Activated effector memory CD4-positive, alpha-beta T cell treated with anti-CD3 and anti-CD28 coated beads, Interleukin-2, amount 50 U/mL, for 16 hours (primary cell): ENCODE data around the gene FXYD6.

Experiments
- DNase-seq: peaks from one replicate; pipeline ENCODE4 v3.0.0-alpha.2; 2020

FXYD6 gene

GRCh38 chr11:117842131-117842941 lies 34.1 kb downstream of the FXYD6 start:
- peak; percentile 25 for DNase-seq

GRCh38 chr11:117841551-117842031 lies 34.9 kb downstream of the FXYD6 start:
- DNase-seq: no peak

DNA sequence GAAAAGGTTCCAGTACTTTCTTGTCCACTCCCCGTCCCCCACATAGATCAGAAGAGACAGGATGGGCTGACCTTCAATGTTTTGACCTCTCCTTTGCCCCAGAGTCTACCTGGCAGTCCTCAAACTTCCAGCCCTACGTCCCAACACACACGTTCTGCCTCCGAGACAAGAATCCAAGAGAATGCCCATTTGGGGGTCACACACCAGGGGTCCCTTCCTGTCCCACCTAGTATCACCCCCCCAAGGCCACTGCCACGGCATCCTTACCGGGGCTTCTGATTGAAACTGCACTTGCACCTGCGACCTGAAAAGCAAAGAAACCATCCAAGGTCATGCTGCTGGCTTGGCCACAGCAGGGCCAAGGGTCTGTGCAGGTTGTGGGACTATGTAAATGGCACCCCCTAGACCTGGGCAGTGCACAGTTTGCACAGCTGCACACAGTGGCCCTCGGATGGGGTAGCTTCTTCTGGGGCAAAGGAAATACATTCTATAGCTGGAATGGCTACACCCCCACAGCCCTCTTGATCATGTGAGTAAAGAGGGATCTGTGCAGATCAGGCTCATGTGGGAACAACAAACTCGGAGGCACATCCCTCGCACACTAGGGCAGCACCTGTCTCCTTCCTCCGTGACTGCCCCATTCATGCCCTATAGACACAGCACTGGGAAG lies 35.4 kb downstream of the FXYD6 start:
- peak; percentile 44 for DNase-seq

GRCh38 chr11:117839936-117840813 lies 36.3 kb downstream of the FXYD6 start:
- peak; percentile 39 for DNase-seq

DNA sequence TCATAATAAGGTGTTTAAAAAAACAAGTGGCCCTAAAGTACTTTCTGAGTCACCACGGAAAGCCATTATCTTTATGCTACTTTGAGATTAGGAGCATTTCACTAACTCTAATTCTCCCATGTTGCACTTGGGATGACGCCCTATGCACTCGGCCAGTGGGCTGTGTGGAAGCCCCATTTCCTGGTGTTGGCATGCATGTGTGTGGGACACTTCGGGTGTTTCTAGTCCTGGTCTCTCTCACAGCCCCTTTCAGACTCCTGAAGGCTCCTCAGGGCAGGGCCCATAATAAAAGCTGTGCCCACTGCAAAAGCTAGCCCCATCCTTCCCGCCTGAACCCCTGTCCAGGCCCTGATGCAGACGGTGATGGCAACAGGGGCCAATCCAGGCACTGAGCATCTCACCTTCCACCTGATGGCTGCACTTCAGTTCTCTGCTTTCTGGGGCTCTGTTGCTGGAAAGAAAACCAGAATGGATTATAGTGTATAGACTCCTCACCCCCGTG lies 37.0 kb downstream of the FXYD6 start:
- DNase-seq: peak; percentile 44

GRCh38 chr11:117838901-117839300 lies 37.6 kb downstream of the FXYD6 start:
- DNase-seq: peak; percentile 39

DNA sequence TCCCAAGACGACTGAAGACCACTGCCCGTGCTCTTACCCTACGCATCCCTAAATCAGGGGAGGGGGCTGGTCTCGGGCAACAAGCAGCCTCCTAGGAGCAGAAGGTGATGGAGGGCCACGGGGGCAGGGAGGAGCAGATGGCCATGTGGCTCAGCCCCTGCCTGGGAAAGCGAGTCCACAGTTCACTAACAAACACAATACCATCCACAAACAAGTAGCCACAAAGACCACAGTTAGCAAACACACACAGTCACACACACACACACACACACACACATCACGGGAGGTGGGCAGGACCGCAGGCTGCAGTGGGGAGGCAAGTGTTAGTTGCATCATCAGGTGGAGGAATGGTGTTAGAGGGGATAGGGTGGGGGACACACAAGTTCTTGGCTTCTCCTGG lies 38.7 kb downstream of the FXYD6 start:
- DNase-seq: peak; percentile 37

DNA sequence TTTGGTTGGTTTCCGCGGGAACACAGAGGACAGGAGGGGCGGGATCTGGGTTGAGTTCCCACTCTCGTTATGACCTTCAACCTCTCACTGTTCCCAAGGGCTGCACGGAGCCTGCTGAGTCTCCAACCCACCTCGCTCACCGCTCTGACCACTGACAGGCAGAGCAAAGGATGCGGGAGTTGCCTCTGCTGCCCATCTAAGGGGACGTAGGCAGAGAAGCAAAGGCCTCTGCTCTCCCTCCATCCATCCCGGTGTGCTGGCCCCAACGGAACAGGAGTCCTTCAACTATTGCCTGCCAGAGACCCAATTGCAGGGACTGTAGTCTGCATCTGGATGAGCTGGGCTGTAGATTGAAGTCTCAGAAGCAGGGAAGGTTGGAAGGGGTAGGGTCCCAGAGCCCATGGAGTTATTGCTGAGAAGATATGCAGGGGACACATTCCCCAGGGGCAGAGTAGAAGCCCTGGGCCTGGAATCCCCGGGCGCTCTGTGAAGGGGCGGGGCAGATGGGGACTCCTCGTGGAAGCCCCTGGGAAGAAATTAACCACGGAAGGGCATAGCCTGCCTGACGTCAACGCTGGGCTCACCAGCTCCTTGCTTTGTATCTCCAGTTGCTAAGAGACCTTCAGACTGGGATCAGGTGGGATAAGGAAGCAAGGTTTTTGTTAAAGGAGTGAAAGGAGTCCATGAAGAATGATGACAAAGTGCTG lies 39.2 kb downstream of the FXYD6 start:
- DNase-seq: peak; percentile 55

DNA sequence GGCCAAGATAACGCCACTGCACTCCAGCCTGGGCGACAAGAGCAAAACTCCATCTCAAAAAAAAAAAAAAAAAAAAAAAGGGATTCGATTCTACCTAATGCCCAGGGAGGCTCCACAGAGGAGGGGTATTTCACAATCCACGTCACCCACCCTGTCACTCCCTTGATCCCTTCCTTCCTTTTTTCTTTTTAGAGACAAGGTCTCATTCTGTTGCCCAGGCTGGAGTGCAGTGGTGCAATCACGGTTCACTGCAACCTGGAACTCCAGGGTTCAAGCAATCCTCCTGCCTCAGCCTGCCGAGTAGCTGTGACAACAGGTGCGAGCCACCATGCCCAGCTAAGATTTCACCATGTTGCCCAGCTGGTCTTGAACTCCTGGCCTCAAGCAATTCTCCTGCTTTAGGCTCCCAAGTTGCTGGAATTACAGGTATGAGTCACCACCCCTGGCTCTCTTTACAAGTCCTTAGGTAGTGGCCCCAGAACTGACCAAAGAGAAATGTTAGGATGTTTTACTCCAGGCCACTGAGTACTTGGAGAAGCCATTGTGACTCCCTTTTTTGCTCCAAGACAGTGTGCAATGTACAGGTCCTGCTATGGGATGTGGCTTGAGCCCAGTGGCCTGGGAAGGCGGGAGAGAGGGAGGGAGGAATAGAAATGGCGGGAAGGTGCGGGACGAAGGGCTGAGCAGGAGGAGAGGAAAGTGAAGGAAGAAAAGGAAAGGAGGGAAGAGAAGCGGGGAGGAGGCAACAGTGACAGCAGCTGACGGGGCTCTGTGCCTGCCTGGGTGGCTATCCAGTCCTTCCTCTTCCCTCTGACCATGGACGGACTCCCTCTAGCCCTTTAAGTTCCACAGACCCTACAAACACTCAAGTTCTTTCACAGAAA lies 40.1 kb downstream of the FXYD6 start:
- DNase-seq: peak; percentile 24

GRCh38 chr11:117835576-117835975 lies 40.9 kb downstream of the FXYD6 start:
- peak; percentile 31 for DNase-seq

DNA sequence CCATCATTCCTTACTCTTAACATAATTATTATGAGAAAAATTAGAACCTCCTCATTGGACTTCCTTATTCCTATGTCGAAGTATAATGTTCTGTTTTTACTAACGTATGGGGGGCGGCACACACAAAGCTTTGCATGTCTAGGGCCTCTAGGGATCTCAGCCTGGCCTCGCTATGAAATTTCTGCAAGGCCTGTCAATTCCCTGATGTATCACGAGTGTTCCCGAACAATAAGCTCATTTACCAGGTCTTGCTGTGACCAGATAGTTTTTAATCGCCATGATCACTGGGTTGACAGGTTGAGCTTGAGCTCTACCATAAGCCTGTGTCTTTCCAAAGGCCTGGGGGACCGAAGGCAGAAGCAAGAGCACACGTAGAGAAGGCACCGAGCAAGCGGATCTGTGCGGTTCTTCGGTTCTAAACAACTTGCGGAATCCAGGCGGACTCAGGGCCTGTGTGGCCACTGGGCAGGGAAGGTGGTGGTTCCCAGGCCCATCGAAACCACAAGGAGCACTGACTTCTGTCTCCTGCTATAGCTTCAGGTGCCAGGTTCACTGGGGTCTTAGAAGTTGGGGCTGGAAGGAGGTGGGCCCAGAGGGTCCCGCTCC lies 41.5 kb downstream of the FXYD6 start:
- DNase-seq: peak; percentile 10

- DNase-seq: peak; percentile 37
Observed at GRCh38 chr11:117834068-117834810, 42.2 kb downstream of the FXYD6 start.

GRCh38 chr11:117833401-117833891 lies 43.0 kb downstream of the FXYD6 start:
- peak; percentile 61 for DNase-seq

GRCh38 chr11:117832511-117832910 lies 43.9 kb downstream of the FXYD6 start:
- DNase-seq: peak; percentile 53

DNA sequence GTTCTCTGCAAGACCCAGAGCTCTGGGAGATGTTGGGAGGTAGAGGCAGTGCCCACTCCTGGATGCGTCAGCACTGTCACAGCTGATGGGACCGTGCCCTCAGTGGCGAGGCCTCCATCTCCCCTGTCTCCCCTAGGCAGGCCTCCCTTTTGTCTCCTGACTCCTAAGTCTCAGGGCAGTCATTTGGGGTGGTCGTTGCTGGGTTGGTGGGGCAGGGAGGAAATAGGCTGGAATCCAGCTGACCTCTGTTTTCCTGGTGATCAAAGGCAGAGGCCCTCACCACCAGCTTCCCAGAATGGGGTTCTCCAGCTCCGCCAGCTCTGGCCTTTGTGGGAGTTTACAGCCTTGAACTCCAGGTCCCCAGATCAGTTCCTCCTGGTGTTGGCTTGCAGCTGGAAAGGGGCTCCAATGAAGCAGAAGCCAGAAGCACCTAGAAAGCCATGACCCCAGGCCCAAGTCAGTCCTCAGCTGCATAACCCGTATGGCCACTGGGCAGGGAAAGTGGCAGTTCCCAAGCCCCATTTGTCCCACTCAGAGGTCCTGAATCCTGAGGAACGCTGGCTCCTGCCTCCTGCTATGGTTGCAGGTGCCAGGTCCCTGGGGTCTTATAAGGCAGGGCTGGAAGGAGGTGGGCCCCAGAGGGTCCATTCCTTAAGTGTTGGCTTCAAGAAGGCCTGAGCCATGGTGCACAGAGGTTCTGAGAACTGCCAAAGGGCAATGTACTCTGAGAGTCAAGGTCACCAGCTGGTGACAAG lies 44.6 kb downstream of the FXYD6 start:
- DNase-seq: peak; percentile 54

DNA sequence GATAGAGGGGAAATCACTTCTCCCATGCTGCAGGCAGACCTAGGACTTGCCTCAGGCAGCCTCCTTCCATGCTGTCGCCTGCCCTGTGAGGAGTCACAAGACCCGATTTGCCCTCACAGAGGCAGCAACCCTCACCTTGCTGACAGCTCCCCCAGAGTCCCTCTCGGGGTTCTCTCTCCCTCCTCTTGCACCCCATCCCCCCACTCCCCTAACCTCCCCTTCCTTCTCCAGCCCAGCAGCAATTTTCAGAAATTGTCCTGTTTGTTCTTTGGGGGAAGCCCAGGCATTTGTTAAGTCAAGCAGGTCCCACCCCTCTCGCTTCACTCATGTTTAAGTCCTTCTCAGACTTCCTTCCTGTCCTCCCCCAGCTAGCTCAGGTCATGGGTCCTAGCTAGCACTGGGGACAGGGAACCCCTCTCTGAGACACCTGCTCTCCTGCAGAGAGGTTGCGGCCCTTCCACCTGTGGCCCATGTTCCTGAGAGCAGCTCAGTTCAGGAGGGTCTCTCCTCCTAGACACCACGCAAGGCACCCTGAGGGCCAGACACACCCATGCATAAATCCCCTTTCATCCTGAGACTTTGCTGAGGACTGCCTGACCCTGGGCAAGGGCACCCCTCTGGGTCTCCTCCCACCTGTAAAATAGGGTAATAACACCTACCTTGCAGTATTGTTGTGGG lies 45.6 kb downstream of the FXYD6 start:
- DNase-seq: peak; percentile 59

- DNase-seq: peak; percentile 45
Observed at GRCh38 chr11:117830072-117830471, 46.4 kb downstream of the FXYD6 start.

- DNase-seq: peak; percentile 64
Observed at GRCh38 chr11:117829369-117829725, 47.1 kb downstream of the FXYD6 start.
